LNCaP clone FGC (cell line): ENCODE data around the gene CFAP73.
A peak's percentile ranks its signal among the peaks of the same experiment; 100 is the strongest.

Experiments
- DNase-seq: peaks from one replicate; pipeline ENCODE4 v3.0.0-alpha.2; 2011; ENCODE audit warnings: low read depth
- H3K4me3 ChIP-seq: 2 replicates; pipeline ENCODE4 v1.5.1; 2011; ENCODE audit warnings: mild to moderate bottlenecking, low read depth, low read length, control low read depth
- TF ChIP-seq, protein P1 (sequence below): IDR thresholded peaks from 2 replicates; pipeline ENCODE4 v1.5.1; 2012; ENCODE audit warnings: mild to moderate bottlenecking; ENCODE audit not compliant: control insufficient read depth, insufficient read depth; ENCODE audit errors: extremely low read depth

The CFAP73 gene

DNA sequence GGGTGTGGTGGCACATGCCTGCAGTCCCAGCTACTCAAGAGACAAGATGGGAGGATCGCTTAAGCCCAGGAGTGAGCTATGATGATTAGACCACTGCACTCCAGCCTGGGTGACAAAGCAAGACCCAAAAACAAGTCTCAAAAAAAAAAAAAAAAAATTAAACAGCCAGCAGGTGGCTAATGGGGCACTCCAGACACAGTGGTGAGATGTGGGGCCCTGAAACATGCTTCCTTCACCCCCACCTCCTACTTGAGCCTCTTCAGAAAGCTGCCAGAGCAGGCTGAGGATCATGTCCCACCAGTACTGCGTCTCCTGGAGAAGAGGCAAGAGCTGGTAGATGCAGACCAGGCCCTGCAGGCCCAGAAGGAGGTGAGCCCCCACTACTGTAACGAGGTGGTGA lies 2.1 kb downstream of the CFAP73 start:
- H3K4me3 ChIP-seq = no peak overlapping the region
- TF ChIP-seq, protein P1, sequence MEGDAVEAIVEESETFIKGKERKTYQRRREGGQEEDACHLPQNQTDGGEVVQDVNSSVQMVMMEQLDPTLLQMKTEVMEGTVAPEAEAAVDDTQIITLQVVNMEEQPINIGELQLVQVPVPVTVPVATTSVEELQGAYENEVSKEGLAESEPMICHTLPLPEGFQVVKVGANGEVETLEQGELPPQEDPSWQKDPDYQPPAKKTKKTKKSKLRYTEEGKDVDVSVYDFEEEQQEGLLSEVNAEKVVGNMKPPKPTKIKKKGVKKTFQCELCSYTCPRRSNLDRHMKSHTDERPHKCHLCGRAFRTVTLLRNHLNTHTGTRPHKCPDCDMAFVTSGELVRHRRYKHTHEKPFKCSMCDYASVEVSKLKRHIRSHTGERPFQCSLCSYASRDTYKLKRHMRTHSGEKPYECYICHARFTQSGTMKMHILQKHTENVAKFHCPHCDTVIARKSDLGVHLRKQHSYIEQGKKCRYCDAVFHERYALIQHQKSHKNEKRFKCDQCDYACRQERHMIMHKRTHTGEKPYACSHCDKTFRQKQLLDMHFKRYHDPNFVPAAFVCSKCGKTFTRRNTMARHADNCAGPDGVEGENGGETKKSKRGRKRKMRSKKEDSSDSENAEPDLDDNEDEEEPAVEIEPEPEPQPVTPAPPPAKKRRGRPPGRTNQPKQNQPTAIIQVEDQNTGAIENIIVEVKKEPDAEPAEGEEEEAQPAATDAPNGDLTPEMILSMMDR = no peak
- no peak for DNase-seq

DNA sequence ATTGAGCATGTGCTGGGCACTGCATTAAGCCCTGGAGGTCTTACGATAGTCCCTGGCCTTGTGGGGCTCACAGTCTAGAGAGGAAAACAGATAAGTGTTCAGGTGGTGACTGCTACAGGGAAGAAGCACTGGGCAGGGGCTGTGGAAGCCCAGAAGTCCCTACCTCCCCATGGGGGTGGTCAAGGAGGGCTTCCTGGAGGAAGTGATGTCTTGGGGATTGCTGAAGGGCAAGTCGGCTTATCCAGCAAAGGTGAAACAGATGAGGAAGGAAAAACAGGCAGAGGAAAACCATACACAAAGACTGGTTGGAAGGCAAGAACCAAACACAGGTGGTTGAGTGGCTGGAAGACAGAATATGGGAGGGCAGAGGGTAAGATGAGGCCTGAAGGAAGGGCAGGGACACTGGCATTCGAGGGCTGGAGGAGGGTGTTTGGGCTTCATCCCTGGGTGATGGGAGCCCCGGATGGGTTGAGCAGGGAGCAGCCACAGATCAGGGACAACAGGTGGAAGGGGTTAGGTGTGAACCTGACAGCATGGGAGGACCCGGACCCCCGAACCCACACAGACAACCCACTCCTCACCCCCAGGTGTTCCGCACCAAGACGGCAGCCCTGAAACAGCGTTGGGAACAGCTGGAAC lies 2.8 kb downstream of the CFAP73 start:
- H3K4me3 ChIP-seq = peak overlapping the region; percentile 46
- TF ChIP-seq, protein P1 = no peak
- no peak for DNase-seq

DNA sequence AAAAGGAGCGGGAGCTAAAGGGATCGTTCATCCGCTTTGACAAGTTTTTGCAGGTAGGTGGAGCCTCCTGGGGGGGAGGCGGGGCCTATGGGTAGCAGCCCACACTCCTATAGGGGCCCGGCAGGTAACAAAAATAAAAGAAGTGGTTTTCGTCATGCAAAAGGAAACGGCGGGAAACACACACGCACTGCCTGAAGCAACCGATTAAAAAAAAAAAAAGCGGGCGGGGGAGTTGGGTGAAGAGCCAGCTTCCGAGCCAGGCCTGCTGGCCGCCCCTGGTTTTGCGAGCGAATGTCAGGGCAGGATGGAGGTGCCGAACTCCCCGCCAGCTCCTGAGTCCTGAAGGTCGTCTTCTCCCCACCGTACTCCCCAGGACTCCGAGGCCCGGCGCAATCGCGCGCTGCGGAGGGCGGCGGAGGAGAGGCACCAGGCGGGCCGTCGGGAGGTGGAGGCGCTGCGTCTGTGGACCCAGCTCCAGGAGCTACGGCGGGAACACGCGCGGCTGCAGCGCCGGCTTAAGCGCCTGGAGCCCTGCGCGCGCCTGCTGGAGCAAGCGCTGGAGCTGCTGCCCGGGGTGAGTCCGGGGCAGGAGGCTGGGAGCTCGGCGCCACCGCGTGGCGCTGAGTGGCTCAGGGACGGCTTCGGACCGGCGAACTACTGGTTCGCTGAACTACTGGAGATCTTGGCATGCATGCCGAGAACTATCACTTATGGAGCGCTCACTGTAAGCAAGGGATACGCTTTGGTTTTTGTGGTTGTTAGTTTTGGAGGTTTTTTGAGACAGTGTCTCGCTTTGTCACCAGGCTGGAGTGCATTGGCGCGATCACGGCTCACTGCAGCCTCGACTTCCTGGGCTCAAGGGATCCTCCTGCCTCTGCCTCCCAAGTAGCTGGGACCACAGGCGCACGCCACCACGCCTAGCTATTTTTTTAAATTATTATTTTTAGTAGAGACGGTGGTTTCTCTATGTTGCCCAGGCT lies 3.6 kb downstream of the CFAP73 start:
- peak overlapping the region; percentile 46 for H3K4me3 ChIP-seq

DNA sequence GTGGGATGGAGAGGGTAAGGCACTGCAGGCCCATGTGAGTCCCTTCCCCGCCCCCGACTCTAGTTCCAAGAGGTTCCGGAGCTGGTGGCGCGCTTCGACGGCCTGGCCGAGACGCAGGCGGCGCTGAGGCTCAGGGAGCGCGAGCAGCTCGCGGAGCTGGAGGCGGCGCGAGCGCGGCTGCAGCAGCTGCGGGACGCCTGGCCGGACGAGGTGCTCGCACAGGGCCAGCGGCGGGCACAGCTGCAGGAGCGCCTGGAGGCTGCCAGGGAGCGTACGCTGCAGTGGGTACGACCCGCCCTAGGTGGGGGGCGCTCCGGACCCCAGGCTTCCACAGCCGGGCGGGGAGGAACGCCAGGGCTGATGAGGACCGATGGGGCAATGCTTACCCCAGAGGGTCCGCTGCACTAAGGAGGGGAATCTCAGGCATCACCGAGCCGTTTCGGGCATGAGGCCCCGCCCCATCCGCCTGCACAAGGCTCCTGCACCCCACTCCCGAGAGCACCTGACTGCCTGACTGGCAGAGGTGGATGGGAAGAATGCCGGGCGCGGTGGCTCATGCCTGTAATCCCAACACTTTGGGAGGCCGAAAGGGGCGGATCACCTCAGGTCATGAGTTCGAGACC lies 4.9 kb downstream of the CFAP73 start:
- DNase-seq = no peak
- no peak overlapping the region for H3K4me3 ChIP-seq
- TF ChIP-seq, protein P1 = no peak

More for the DNA sequence above, 3.6 kb downstream of the CFAP73 start:
- TF ChIP-seq, protein P1 = peak; percentile 74
- DNase-seq = peak; percentile 63

DNA sequence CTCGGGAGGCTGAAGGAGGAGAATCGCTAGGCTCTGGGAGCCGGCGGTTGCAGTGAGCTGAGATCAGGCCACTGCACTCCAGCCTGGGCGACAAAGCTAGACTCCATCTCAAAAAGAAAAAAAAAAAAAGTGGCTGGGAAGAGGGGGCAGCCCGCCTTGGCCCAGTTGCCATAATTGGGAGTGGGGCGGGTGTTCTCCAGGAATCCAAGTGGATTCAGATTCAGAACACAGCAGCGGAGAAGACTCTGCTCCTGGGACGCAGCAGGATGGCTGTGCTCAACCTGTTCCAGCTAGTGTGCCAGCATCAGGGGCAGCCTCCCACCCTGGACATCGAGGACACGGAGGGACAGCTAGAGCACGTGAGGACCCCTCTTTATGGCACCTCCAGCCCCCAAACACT lies 5.5 kb downstream of the CFAP73 start:
- DNase-seq = no peak
- TF ChIP-seq, protein P1 = no peak
- H3K4me3 ChIP-seq = no peak overlapping the region

DNA sequence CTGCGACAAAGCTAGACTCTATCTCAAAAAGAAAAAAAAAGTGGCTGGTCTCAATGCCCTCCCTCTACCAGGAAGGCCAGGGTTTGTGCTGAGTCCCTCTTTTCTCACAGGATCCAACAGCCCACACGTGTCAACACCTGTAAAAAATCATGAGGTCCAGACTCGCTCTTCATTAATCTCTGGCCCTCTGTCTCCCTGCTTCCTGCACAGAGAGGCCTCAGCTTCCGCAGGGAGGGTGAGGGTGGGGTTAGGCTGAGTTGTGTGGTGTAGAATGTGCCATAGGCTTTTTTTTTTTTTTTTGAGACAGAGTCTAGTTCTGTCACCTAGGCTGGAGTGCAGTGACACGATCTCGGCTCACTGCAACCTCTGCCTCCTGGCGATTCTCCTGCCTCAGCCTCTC lies 6.1 kb downstream of the CFAP73 start:
- DNase-seq = no peak
- TF ChIP-seq, protein P1 = no peak
- no peak overlapping the region for H3K4me3 ChIP-seq
